Memory B cell (primary cell): ENCODE results near the gene KRTAP12-1.
"Not testable (repeated sequence)": the region's sequence is repeated elsewhere in the genome, so short reads cannot be mapped to it uniquely, and the experiment has no call there.

ENCODE experiments used
- ATAC-seq: fragments of 150-1000 bp; cut with Tn5 transposase; 2 replicates; pipeline ENCODE4 v1.10.0; 2021; ENCODE audit warnings: low read depth, mild to moderate bottlenecking, moderate library complexity
- DNase-seq, 2 donors: peaks; one replicate each; pipeline ENCODE4 v3.0.0; 2022; ENCODE audit warnings: low spot score in 2 of 2
- H3K27ac Mint-ChIP-seq: one replicate; pipeline ENCODE4 v1.8.0; 2022; ENCODE audit warnings: mild to moderate bottlenecking, moderate library complexity, mixed read lengths
- H3K27me3 Mint-ChIP-seq: one replicate; pipeline ENCODE4 v1.8.0; 2022; ENCODE audit warnings: mixed read lengths
- H3K36me3 Mint-ChIP-seq: one replicate; pipeline ENCODE4 v1.8.0; 2022; ENCODE audit warnings: mild to moderate bottlenecking, mixed read lengths
- H3K4me1 Mint-ChIP-seq: one replicate; pipeline ENCODE4 v1.8.0; 2022; ENCODE audit warnings: mixed read lengths
- H3K4me3 Mint-ChIP-seq: one replicate; pipeline ENCODE4 v1.8.0; 2022; ENCODE audit warnings: mild to moderate bottlenecking, moderate library complexity, mixed read lengths
- H3K9me3 Mint-ChIP-seq: one replicate; pipeline ENCODE4 v1.8.0; 2022; ENCODE audit warnings: mixed read lengths

The KRTAP12-1 gene

DNA sequence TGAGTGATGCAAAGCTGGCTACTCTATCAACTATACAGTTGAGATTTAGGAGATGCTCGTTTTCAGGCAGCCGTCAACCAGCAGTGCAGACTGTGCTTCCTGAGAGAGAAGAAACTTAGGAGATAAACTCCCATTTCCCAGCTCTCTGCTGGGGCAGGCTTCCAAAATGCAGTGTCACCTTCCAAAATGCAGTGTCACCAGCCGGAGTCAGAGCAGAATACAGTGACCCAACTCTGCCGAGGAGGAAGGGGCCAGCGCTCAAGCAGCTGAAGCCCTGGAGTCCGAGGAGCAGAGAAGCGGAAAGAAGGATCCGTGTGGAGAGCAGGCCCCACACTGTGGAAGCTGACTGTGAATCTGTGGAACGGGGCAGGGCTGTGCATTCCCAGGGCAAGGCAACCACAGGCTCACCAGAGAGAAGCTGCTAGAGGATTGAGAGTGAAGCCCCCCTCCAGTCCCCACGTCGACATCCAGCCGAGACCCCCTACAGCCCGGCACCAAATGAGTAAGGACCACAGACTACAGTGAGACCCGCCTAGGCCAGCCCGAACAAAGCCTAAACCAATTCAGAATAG is 703 bp upstream of the KRTAP12-1 start:
- Mint-ChIP-seq H3K9me3 (no peaks in the 10 kb centered on the region), H3K4me1 (no peaks in the 10 kb centered on the region)

DNA sequence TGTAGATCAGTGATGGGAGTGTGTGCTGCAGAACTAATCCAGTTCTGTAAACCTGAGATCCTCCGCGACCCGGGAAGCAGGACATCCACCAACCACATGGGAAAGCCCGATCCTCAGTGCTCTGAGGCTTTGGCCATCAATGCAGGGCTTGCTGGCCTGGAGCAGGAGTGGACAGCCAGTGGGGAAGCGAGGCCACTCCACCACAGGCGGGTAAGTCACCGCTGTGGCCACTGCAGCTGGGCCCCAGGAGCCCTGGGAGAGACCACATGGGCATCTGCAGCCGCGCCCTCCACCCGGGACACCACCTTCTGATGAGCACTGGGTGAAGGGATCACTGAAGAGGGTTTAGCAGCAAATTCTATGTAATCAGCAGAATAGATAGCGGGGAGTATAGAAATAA is 811 bp downstream of the KRTAP12-1 start:
- no peak for DNase-seq
- no peak overlapping the region for H3K4me3 Mint-ChIP-seq

More for the DNA sequence above, 703 bp upstream of the KRTAP12-1 start:
- no peak overlapping the region for H3K4me3 Mint-ChIP-seq
- peaks cover 32% of the 10 kb centered on the region for H3K27me3 Mint-ChIP-seq
- DNase-seq (no peak), ATAC-seq (no peak)
- H3K27ac Mint-ChIP-seq = no peak overlapping the region
- no peaks in the 10 kb centered on the region for H3K36me3 Mint-ChIP-seq

DNA sequence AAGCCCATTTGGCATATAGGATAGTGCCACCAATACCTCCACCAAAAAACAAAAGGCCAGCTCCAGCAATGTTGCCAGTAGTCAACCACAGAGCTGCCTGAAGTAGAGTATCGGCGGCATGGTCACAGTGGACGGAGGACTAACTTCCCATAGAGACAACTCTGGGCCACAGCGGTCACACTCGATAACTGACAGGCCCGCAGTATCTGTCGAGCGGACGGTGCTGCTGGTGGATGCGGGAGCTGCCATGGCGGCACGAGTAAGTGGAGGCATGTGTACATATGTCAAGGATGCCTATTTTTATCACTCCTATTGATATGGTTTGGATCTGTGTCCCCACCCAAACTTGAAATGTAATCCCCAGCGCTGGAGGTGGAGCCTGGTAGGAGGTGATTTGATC is 4.1 kb downstream of the KRTAP12-1 start:
- Mint-ChIP-seq H3K36me3 (peaks cover 4% of the 10 kb centered on the region), H3K27ac (no peak overlapping the region), H3K4me3 (no peak overlapping the region), H3K4me1 (no peaks in the 10 kb centered on the region), H3K9me3 (peaks cover 4% of the 10 kb centered on the region), H3K27me3 (peaks cover 19% of the 10 kb centered on the region)
- DNase-seq (no peak), ATAC-seq (no peak)

More for the DNA sequence above, 811 bp downstream of the KRTAP12-1 start:
- H3K27me3 Mint-ChIP-seq = peaks cover 24% of the 10 kb centered on the region
- no peak overlapping the region for H3K27ac Mint-ChIP-seq
- H3K9me3 Mint-ChIP-seq = no peaks in the 10 kb centered on the region
- no peaks in the 10 kb centered on the region for H3K4me1 Mint-ChIP-seq
- H3K36me3 Mint-ChIP-seq = no peaks in the 10 kb centered on the region
- ATAC-seq = no peak

DNA sequence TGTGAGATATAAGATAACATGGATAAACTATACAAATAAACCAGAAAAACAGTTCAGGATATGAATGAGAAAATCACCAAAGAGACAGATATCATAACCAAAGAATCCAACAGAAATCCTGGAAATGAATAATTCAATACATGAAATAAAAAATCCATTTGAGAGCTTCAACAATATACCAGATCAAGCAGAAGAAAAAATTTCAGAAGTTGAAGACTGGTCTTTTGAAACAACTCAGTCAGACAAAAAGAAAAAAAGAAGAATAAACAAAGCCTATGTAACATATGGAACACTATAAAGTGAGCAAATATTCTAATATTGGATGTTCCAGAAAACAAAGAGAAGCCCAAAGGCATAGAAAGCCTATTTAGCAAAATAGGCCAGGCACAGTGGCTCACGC is 10.1 kb downstream of the KRTAP12-1 start:
- peaks cover 7% of the 10 kb centered on the region for H3K36me3 Mint-ChIP-seq
- no peak overlapping the region for H3K4me3 Mint-ChIP-seq
- peaks cover 11% of the 10 kb centered on the region for H3K9me3 Mint-ChIP-seq
- peaks cover 15% of the 10 kb centered on the region for H3K27me3 Mint-ChIP-seq
- ATAC-seq (no peak), DNase-seq (no peak)
- no peak overlapping the region for H3K27ac Mint-ChIP-seq
- no peaks in the 10 kb centered on the region for H3K4me1 Mint-ChIP-seq

DNA sequence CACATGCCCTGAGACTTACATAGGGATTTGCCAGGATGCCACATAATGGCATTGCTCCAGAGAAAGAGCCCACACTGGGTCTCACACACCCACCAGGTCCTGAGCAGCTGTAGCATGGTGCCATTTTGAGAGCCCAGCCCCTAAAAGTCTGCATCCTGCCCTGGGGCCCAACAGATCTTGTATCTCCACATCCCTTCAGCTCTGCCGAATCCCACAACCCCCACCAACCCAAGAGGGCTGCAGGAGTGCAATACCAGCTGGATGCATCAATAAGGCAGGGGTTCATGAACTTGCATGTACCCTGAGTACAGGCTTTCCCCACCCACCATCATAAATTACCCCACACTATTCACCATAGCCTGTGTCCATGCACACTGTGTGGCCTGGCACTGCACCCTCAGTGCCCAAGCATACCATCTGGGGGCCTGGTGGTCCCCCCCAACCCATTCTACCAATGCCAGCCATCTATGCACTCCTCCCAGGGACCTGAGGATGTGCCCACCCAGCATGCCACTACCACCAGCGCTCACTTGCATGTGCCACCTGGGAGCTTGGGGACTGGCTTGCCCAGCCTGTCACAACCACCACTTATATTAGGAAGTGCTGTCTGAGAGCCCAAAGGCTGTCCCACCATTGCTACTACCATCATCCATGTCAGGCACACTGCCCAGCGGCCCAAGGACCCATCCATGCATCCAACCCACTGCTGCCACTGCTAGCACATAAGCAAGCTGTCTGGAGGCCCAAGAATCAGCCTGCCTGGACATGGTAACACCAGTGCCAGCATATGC is 11.1 kb downstream of the KRTAP12-1 start:
- H3K9me3 Mint-ChIP-seq = peaks cover 11% of the 10 kb centered on the region
- peaks cover 7% of the 10 kb centered on the region for H3K36me3 Mint-ChIP-seq
- no peak overlapping the region for H3K4me3 Mint-ChIP-seq
- DNase-seq (no peak), ATAC-seq (no peak)
- peaks cover 20% of the 10 kb centered on the region for H3K27me3 Mint-ChIP-seq
- no peaks in the 10 kb centered on the region for H3K4me1 Mint-ChIP-seq
- no peak overlapping the region for H3K27ac Mint-ChIP-seq

DNA sequence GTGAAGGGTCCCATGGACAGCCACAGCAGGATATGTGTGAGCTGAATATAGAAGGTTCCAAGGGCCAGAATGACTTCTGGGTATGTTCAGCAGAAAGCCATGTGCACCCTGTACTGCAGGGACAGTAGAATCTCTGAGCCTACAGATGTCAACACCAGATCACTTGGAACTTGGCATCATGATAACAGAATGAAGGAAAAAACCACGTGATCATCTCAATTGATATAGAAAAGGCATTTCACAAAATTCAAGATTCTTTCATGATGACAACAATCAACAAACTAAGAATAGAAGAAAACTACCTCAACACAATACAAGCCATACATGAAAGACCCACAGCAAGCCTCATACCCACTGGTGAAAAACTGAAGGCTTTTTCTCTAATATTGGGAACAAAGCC is 14.4 kb downstream of the KRTAP12-1 start:
- no peak overlapping the region for H3K4me3 Mint-ChIP-seq
- H3K27ac Mint-ChIP-seq = no peak overlapping the region
- H3K4me1 Mint-ChIP-seq = no peaks in the 10 kb centered on the region
- peaks cover 4% of the 10 kb centered on the region for H3K36me3 Mint-ChIP-seq
- H3K9me3 Mint-ChIP-seq = peaks cover 8% of the 10 kb centered on the region
- peaks cover 16% of the 10 kb centered on the region for H3K27me3 Mint-ChIP-seq
- ATAC-seq (no peak), DNase-seq (no peak)

DNA sequence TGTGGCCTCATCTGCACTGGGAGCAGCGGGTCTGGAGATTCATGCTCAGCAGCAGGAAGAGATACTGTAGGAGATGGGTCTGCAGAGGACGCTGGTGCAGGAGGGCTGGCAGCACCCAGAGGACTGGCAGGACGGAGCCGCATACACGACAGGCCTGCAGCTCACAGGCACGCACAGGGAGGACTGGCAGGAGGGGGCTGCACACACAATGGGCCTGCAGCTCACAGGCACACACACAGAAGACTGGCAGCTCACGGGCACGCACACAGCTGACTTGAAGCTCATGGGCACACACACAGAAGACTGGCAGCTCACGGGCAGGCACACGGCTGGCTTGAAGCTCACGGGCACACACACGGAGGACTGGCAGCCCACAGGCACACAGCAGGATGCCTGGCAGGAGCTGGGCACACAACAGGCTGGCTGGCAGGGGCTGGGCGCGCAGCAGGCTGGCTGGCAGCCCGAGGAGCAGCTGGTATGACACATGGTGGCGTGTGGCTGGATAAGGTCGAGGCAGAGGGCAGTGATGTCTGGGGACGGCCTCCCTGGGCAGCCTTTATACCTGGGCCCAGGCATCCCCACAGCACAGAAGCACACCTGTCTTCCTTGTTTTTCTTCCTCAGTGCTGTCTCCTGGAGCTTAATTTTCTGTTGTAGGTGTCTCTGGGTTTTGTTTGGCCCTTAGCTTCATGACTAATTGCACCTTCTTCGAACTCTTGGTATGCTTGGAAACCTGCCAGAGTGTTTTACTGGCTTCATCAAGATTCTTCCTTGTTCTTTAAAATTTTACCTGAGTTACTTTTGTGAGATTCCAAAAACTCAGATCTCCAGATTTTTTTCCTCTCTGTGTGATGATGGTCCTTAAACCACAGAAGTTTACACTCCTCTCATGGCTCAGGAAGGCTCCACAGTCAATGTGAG is 15.3 kb downstream of the KRTAP12-1 start, which contains the start of gene KRTAP12-2:
Gene KRTAP12-2 (minus strand): TSS at position 527 of the 920 bp plus-strand sequence. CDS start 41 bp downstream, at position 486.
- Mint-ChIP-seq H3K9me3 (peaks cover 10% of the 10 kb centered on the region), H3K27ac (no peak within 1 kb of the TSS), H3K4me3 (no peak within 1 kb of the TSS), H3K4me1 (no peaks in the 10 kb centered on the region), H3K27me3 (peaks cover 20% of the 10 kb centered on the region), H3K36me3 (peaks cover 4% of the 10 kb centered on the region)
- DNase-seq (no peak), ATAC-seq (no peak)

DNA sequence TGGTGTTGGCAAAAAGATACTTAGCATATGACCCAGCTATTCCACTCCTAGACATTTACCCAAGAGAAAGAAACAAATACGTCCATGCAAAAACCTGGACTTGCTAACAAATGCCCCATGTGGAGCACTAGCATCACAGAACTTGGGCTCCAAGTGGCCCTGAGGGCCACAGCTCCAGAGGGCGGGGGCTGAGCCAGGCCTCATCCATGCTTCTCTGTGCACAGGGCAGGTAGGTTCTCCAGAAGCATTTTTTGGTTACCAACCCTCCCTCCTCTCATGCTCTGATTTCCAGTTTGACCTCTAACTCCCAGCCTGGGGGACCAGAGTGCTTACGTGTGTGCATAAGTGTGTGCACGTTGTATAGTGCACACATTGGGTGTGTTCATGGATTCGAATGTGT is 17.3 kb downstream of the KRTAP12-1 start:
- ATAC-seq (no peak), DNase-seq (no peak)
- peaks cover 10% of the 10 kb centered on the region for H3K9me3 Mint-ChIP-seq
- H3K27me3 Mint-ChIP-seq = peaks cover 20% of the 10 kb centered on the region
- H3K36me3 Mint-ChIP-seq = peaks cover 4% of the 10 kb centered on the region
- H3K27ac Mint-ChIP-seq = no peak overlapping the region
- no peak overlapping the region for H3K4me3 Mint-ChIP-seq
- H3K4me1 Mint-ChIP-seq = no peaks in the 10 kb centered on the region

DNA sequence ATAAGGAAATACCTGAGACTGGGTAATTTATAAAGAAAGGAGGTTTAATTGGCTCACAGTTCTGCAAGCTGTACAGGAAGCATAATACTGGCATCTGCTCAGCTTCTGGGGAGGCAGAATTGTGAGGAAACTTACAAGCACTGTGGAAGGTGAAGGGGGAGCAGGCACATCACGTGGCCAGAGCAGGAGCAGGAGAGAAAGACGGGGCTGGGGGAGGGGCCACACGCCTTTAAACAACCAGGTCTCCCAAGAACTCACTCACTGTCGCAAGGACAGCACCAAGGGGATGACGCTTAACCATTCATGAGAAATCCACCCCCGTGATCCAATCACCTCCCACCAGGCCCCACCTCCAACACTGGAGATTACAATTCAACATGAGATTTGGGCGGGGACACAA is 20.4 kb downstream of the KRTAP12-1 start:
- H3K36me3 Mint-ChIP-seq, DNase-seq, H3K27ac Mint-ChIP-seq, ATAC-seq, H3K4me1 Mint-ChIP-seq, H3K4me3 Mint-ChIP-seq: not testable (repeated sequence)
- Mint-ChIP-seq H3K9me3 (peaks cover 12% of the 10 kb centered on the region), H3K27me3 (peaks cover 14% of the 10 kb centered on the region)

DNA sequence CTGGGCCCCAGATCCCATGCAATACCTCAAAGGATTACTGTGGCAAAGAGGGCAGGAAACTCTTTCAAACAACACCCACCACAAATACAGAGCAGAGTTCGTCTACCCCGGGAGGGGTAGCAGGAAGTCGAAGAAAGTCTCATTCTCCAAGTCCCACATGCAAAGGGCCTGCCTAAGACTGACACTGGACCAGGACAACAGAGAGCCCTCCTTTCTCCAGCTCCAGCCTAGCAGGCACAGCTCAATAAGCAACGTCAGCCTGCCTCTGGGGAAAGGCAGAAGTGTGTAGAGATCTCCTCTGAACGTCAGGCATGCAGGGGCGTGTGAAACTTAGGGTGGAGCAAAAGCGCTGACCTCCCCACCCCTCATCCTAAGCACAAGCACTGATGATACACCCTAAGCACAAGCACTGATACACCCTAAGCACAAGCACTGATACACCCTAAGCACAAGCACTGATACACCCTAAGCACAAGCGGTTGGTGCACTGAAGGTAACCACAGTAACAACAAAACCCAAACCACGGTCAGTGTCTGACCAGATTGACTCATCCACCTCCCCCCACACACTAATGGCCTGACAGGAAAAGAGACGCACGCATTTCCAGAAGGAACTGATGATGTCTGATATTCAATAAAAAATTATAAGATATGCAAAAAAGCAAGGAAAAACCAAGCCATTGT is 22.9 kb downstream of the KRTAP12-1 start:
- H3K27ac Mint-ChIP-seq = no peak overlapping the region
- no peak overlapping the region for H3K4me3 Mint-ChIP-seq
- peaks cover 15% of the 10 kb centered on the region for H3K9me3 Mint-ChIP-seq
- peaks cover 1% of the 10 kb centered on the region for H3K36me3 Mint-ChIP-seq
- H3K4me1 Mint-ChIP-seq = peaks cover 7% of the 10 kb centered on the region
- ATAC-seq (no peak), DNase-seq (no peak)
- H3K27me3 Mint-ChIP-seq = peaks cover 10% of the 10 kb centered on the region

DNA sequence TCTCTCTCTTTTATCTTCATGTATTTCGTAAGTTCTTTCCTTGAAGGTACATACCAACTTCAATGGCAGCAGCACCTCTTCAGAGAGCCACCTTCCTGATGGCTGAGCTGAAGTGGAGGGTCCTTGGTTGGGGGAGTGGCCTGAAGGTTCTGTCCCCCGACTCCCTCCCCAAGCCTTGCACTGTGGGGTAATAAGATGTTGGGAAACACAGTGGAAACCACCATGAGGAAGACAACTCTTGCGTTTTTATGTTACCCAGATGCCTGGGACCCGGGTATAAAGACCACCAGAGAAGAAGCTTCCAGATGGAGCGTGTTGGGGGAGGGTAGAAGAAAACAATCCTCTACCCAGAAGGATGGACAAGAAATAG is 23.4 kb downstream of the KRTAP12-1 start:
- H3K4me3 Mint-ChIP-seq = no peak overlapping the region
- peaks cover 7% of the 10 kb centered on the region for H3K4me1 Mint-ChIP-seq
- H3K27ac Mint-ChIP-seq = no peak overlapping the region
- DNase-seq (no peak), ATAC-seq (no peak)
- peaks cover 1% of the 10 kb centered on the region for H3K36me3 Mint-ChIP-seq
- peaks cover 15% of the 10 kb centered on the region for H3K9me3 Mint-ChIP-seq
- peaks cover 10% of the 10 kb centered on the region for H3K27me3 Mint-ChIP-seq

DNA sequence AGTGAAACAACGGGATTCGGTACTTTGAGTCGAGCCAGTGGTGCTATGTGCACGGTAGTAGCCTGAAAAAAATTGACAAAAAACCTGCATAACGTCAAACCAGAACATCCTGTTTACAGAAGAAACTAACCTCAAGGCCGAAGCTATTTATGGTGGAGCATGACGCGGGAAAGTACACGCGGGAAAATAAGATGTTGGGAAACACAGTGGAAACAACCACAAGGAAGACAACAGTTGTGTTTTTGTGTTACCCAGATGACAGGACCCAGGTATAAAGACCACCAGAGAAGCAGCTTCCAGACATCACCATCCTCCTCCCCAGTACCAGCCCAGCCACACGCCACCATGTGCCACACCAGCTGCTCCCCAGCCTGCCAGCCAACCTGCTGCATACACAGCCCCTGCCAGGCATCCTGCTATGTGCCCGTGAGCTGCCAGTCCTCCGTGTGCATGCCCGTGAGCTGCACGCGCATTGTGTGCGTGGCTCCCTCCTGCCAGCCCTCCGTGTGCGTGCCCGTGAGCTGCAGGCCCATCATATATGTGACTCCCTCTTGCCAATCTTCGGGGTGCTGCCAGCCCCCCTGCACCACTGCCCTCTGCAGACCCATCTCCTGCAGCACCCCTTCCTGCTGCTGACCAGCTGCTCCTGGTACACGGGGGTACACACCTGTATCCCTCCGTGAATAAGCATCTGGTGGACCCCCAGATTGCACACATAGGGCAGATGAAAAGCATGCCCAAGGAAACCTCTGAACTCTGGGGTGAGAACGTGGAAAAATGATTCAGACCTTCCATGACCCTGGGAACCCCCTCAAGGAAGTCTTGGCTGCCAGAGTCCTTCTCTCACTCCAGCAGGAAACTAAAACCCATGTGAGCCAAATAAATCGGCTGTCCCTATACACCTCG is 24.1 kb downstream of the KRTAP12-1 start, which contains the start of gene KRTAP12-3:
Gene KRTAP12-3 (plus strand): TSS at position 298 of the 906 bp plus-strand sequence. CDS start 48 bp downstream, at position 346.
- peaks cover 15% of the 10 kb centered on the region for H3K9me3 Mint-ChIP-seq
- peaks cover 7% of the 10 kb centered on the region for H3K4me1 Mint-ChIP-seq
- peak within 1 kb of the TSS; percentile 46 for H3K4me3 Mint-ChIP-seq
- DNase-seq = no peak
- peaks cover 1% of the 10 kb centered on the region for H3K36me3 Mint-ChIP-seq
- ATAC-seq = peak; percentile 53
- peaks cover 10% of the 10 kb centered on the region for H3K27me3 Mint-ChIP-seq
- no peak within 1 kb of the TSS for H3K27ac Mint-ChIP-seq

DNA sequence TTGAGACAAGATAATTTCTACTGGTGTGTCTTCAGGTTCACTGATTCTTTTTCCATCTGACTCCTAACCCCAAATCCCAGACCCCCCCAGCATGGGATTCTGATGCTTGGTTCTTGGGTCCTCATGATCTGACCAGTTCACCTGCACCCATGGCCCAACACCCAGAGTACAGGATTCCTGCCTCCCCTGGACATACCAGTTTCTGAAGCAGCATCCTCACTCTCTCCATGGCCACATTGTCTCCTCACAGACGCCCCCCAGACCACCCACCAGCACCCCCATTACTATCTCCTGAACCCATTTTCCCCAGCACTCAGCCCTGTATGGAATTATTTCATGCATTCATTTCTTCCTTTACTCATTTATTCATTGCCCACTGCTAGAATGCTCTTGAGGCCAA is 25.1 kb downstream of the KRTAP12-1 start:
- DNase-seq (no peak), ATAC-seq (no peak)
- Mint-ChIP-seq H3K27ac (no peak overlapping the region), H3K9me3 (peaks cover 10% of the 10 kb centered on the region), H3K27me3 (peaks cover 6% of the 10 kb centered on the region), H3K4me3 (no peak overlapping the region), H3K36me3 (peaks cover 1% of the 10 kb centered on the region), H3K4me1 (peaks cover 7% of the 10 kb centered on the region)
